HG02973 (cell line): Measurements from ENCODE around the gene SLC7A7.
"Not testable (repeated sequence)": the region's sequence is repeated elsewhere in the genome, so short reads cannot be mapped to it uniquely, and the experiment has no call there.

ENCODE experiments used
- ATAC-seq: cut with Tn5 transposase; IDR thresholded peaks from one replicate; pipeline ENCODE4 v1.9.1; 2021; ENCODE audit warnings: moderate library complexity; ENCODE audit not compliant: unreplicated experiment

The SLC7A7 gene

DNA sequence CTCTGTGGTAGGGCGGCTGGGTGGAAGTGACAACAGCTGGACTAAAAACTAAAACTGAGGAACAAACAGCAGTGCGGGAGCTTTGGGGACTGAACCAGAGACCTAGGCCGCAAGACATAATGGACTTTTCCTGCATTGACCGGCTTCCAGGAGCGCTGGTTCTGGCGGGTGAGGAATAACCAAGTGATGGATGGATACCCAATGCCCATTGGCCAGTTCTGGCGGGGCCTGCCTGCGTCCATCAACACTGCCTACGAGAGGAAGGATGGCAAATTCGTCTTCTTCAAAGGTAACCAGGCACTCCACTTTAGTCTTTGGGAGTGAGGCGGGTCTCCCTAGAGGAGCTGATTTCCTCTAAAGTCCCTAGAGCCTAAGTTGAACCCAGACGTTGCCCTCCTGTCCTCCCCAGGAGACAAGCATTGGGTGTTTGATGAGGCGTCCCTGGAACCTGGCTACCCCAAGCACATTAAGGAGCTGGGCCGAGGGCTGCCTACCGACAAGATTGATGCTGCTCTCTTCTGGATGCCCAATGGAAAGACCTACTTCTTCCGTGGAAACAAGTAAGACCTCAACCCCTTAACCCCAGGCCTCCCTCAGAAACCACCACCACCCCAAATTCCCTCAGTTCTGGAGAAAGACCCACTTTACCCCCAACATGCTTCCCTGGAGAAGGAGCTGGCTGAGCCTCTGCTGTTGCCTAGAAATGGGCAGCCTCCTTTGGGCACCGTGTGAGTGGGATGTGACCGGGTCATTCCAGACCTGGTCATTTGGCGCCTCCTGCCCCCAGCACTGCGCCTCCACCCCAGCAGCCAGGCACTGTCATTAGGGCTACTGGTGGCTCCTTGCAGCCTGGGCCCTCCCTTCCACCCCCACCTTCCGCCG, 29.2 kb upstream of the SLC7A7 start:
- no peak for ATAC-seq

DNA sequence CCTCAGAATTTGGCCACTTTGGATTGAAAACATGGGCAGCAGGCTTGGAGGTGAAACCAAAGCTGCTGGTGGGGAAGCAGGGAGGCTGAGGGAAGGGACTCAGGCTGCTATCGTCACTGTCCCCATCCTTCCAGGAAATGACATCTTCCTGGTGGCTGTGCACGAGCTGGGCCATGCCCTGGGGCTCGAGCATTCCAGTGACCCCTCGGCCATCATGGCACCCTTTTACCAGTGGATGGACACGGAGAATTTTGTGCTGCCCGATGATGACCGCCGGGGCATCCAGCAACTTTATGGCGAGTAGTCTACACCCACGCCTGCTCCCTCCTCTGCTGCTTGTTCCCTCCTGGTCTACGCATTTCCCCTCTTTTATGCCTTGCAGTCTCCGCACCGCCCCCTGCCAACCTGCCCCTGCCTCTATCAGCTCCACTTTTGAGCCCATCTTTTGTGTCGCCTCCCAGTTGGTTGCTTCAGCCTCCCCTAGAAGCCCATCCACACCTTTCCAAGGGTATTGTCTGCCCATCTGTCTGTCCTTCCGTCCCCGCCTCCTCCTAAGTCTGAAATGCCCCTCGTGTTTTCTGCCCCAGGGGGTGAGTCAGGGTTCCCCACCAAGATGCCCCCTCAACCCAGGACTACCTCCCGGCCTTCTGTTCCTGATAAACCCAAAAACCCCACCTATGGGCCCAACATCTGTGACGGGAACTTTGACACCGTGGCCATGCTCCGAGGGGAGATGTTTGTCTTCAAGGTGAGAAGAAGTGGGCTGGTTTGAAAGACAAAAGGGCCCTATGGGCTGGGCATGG, 28.1 kb upstream of the SLC7A7 start:
- ATAC-seq, result no peak

DNA sequence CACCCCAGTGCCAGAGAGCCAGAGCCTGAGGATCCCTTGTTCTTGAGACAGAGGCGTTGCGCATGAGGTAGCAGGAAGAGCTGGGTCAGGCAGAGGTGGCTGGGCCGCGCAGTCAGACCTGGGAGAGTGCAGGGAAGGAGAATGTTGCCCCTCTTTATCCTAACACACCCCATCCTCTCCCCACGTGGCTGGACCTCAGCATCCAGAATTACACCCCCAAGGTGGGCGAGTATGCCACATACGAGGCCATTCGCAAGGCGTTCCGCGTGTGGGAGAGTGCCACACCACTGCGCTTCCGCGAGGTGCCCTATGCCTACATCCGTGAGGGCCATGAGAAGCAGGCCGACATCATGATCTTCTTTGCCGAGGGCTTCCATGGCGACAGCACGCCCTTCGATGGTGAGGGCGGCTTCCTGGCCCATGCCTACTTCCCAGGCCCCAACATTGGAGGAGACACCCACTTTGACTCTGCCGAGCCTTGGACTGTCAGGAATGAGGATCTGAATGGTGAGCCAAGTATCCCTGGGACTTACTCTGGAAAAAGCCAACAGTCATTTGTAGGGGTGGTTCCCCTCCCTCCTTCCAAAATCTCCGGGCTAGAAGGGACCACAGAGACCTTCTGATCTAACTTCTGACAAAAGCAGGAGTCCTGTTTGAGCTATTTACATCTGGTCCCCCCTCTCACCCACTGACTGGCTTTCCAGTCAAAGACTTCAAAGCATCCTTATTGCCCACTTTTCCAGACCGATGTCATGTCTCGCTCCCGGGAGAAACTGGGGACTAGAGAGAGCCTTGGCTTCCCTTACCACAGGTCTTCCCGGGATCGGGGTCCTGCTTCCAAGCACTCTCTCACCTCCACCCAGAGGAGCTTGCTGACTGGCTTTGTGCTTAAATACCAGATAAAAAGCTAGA, 27.2 kb upstream of the SLC7A7 start:
- no peak for ATAC-seq

DNA sequence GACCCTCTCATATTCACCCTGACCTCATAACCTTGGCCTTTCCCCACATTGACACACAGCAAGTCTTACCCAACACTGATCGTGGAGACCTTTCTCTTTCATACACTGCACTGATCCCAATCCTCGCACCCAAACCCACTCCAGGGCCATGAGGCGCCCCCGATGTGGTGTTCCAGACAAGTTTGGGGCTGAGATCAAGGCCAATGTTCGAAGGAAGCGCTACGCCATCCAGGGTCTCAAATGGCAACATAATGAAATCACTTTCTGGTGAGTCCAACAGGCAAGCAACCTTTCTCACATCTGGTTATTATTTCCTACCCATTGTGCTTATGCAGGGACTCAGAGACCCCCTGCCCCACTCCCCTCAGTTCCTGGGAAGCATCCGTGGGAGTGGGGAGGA, 26.5 kb upstream of the SLC7A7 start:
- no peak for ATAC-seq

DNA sequence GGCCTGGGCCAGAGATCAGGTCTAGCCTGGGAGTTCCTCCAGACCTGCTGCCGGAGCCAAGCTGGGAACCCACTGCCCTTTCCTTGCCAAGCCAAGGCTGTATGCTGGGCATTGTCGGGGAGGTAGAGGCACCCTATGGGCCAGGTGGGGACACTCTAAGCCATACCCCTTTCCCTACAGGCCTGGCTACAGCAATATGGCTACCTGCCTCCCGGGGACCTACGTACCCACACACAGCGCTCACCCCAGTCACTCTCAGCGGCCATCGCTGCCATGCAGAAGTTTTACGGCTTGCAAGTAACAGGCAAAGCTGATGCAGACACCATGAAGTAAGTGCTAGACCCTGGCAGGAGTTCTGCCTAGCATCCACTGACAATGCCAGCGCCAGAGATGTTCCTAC, 26.1 kb upstream of the SLC7A7 start:
- ATAC-seq, result no peak

DNA sequence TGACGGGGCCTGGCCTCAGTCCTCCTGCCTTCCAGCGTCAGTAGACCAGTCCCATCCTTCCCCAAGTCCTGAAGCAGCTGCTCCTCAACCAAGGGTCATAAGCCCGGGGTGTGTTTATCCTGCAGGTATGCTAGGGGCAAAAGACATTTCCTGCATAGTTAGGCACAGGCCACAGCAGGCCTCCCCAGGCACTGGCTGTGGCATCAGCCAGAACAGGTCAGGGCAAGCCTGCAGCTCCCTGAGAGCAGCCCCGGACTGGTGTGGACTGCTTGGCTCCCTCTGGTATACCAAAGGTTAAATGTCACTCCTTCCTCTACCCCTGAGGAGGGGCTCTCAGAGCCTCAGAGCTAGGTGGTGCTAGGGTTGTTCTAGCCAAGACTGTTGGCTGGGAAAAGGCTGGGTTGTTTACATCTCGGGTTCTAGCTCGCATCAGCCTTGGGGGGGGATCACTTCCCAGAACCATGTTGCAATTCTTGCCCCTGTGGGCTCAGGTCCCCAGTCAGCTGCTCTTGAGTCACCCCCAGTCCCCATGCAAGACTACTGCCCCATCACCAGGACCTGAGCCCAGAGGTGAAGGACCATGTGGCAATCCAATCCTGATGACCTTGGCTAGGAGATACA, 24.0 kb upstream of the SLC7A7 start:
- ATAC-seq, result no peak

DNA sequence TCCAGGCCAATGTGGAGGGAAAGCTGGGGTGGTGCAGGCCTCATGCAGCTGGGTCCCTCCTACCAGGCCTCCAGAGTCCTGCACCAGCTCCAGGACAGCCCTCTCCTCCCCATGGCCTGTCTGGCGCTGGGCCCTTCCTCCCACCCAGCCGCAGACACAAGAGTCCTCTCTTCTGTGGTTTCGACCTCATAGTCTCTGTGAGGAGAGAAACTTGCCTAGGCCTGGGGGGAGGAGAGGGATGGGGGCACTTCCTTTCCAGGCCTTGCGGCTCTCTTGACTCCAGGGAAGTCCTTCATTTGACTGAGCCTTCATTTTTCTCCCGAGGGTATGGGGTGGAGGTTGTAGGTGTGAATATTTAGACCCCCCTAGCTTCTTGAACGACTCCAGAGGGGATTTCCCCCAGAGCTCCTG, 23.4 kb upstream of the SLC7A7 start:
- ATAC-seq, result no peak

DNA sequence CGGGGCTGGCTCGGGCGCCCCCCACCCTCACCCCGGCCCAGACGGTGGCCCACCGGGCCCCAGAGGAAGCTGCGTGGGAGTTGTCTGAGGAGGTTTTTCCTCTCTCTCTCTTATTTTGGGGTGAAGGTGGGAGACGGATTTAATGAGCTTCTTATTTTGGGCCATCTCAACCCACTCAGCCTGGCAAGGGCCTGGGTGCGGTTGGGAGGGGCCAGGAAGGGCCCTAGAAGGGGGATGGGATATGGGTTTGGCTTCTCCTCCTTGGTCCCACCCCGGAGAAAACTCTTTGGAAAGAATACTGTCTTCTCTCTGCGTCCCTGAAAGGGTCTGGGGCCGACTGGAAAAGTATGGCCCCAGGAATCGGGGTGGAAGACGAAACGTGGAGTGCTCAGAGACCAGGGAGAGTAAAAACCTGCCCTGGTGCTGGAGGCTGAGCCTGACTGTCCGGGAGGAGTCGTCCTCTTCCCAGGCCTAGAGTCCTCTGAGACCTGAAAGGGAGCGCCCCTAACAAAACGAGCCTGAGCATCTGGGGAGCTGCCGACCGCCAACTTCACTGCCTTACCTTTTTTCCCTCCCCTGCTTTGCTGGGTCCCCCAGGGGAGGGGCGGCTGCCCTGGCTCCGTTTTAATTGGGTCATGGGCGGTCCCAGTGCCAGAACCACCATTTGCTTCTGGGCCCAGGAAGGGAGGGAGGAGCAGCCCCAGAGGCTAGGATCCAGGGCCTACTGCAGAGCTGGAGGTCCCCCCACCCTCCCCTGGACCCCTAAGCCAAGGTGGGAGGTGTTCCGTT, 22.7 kb upstream of the SLC7A7 start:
- ATAC-seq, result no peak

DNA sequence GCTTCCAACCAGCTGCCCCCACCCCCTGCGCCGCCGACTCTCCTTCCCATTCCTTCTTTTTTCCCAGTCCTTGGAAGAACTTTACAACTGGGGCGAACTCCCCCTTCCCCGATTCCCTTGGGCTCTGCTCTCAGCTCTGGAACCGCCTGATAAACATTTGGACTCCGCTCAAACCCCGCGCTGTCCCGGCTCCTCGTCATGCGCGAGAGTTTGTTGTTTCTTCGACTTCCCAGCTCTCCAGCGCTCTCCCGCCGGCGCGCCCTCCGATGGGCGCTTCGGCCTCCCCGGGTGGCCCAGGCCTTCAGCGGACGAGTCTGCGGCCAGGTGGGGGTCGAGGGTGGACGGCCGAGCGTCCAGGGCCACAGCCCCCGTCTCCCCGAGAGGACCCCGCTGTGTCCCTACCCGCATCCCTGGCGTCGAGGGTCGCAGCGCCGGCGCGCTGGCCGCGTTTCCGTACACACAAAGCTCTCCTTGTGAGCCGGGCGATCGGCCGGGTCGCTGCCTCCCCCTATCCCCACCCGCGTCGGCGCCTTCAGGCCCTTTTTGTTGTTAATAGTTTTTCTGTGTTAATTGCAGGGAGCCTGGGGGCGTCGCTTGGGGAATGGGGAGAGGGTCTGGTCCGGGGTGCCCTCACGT, 22.0 kb upstream of the SLC7A7 start:
- ATAC-seq, result no peak

DNA sequence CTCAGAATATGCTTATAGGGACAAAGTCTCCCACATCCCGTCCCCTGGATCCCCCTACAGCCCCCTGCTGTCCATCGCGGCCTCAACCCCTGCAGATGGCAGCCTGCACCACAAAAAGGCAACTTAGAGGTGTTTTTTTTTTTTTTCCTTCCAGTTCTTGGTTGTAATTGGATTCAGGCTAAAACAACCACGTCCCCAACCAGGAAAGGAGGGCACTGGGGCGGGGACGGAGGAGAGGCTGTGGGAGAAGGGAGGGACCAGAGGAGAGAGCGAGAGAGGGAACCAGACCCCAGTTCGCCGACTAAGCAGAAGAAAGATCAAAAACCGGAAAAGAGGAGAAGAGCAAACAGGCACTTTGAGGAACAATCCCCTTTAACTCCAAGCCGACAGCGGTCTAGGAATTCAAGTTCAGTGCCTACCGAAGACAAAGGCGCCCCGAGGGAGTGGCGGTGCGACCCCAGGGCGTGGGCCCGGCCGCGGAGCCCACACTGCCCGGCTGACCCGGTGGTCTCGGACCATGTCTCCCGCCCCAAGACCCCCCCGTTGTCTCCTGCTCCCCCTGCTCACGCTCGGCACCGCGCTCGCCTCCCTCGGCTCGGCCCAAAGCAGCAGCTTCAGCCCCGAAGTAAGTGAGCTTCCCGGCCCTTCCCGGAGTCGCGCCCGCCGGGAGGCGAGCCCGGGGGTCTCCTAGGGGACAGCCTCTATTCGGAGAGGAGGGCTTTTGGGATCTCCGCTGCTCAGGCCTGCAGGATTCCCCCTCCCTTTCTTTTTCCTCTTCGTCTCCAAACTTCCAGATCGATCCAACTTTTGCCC, 21.3 kb upstream of the SLC7A7 start, which contains the start of gene MMP14:
Gene MMP14, plus strand, starts transcription at position 285 of the 813 bp plus-strand sequence. Its CDS starts 233 bp downstream, at position 518.
- ATAC-seq, result no peak

DNA sequence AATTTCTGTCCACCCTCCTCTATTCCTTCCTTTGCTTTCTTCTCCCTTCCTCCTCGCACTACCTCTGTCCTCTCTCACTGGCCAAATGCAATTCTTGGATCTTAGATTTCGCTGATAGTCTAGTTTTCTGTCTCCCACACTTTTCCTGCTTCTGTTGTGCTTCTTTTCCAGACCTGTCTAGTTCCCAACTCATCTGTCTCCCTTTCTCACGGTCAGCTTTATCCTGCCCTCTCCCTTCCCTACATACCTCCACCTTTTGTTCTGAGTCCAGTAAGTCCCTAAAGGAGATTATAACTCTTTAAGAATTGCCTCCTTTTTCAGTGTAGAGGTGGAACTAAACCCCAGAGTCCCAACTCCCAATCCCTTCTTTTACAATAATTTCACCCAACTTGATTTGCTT, 20.3 kb upstream of the SLC7A7 start:
- no peak for ATAC-seq

DNA sequence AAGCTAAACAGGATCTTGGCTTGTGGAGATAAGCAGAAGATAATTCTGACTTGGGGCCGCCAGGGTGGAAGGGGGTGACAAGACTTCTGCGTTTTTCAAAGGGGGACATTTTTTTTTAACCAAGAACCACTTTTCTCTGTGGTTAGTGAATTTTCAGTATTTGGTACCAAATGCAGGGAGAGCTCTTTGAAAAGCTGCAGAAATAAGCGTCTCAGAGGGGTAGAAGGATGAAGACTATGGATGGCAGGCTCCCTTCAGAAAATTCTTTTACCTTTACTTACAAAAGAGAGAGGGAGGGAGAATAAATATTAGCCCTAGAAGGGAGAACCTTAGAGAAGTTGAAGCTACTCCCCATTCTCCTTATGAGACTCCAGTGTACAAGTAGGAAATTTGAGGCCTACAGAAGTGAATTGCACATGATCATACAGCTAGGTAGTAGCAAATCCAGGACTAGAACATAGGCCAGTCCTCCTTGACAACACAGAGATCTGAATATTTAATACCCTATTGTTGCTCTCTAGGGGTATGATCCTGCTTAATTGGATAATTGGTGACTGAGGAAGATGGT, 15.3 kb upstream of the SLC7A7 start:
- no peak for ATAC-seq

DNA sequence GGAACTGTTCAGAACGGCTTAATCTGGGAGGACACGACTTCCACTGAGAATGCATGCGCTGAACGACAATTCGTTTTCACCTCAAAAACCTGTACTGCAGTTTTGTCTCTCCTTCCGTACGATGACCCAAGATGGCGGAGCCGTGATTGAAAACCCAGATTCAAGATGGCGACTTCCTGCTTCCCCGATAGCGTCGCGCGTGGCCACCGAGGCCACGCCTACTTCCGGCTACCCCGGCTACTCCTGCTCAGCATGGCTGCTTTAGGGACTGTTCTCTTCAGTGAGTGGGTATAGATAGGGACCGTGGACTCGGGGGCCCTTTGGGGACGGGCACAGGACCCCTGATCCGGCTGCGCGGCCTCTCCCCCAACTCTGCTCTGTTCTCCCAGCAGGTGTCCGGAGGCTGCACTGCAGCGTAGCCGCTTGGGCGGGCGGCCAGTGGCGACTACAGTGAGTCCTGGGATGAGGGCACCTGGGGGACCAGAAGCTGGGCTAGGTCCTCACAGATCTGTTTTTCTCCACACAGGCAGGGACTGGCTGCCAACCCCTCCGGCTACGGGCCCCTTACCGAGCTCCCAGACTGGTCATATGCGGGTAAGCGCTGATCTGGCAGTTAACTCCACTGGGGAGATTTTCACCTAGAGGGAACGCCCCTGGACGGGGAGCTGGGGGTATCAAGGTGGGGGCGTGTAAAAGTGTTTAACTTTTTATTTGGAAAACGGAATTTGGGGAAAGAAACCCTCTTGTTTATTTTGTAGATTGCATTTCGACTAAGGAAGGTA, 14.6 kb upstream of the SLC7A7 start, which contains the start of gene MRPL52:
Gene MRPL52, plus strand, starts transcription at position 227 of the 782 bp plus-strand sequence. Its CDS starts 26 bp downstream, at position 253.
- ATAC-seq, result peak; percentile 77

DNA sequence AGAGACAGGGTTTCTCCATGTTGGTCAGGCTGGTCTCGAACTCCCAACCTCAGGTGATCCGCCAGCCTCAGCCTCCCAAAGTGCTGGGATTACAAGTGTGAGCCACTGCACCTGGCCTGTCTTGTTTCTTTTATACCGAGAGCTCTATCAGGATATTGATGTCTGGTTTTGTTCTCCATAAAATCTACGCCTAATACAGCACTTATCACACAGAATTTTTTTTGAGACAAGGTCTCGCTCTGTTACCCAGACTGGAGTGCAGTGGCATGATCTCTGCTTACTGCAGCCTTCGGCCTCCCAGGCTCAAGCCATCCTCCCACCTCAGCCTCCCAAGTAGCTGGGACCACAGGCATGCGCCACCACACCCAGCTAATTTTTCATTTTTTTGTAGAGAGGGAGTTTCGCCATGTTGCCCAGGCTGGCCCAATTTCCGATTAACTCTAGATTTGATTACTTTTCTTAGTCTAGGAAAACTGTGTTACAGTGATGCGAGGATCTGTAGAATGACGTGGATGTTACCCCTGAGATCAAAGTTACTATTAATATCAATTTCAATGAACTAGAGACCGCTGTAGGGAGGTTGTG, 13.9 kb upstream of the SLC7A7 start:
- ATAC-seq, result not testable (repeated sequence)

DNA sequence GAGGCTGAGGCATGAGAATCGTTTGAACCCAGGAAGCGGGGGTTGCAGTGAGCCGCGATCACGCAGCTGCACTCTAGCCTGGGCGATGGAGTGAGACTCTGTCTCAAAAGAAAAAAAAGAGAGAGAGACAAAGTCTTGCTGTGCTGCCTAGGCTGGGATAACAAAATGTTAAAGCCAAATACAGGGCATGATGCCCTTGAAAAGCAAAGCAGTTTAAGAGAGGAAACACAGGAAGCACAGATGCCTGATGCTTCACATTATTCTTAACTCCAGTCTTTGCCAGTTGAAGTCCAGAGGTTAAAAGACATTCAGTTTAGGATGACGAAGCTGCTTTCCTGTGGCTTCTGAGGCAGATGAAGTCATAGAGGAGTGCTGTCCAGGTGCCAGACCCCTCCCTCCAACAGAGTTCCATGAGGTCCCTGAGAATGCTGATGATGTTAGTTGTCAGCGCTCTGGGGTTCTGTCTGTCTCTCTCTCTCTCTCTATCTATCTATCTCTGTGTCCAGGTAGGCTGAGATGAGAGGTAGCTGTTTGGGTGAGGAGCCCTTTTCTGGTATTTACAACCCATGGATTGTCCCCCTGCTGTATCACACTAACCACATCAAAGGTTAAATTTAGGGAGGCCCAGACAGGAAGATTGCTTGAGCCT, 9.6 kb upstream of the SLC7A7 start:
- ATAC-seq, result no peak

DNA sequence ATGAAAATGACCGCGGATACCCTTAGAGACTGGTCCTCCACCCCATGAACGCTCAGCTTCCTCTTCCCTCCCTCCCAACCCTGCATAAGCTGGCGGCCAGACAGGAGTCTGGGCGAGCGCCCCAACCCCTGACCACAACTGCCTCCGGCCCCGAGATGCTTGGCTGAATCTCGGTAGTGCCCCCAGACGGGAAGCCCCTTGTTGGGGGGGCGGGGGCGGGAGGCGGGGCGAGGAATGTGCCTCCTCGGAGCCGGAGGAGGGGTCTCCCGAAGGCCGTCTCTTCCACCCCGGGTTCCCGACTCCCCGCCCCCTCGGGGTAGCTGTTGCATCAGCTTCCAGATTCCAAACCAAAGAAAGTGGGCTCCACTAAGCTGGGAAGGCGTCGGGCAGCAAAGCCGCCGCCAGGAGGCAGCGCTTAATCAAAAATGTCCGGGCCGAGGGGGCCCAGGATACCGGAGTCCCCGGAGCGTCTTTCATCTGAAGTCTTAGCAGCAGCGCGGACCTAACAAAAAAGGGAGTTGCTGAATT, 7.4 kb upstream of the SLC7A7 start:
- ATAC-seq, result no peak
